ENCODE measurements around the gene RBM18.

DNA sequence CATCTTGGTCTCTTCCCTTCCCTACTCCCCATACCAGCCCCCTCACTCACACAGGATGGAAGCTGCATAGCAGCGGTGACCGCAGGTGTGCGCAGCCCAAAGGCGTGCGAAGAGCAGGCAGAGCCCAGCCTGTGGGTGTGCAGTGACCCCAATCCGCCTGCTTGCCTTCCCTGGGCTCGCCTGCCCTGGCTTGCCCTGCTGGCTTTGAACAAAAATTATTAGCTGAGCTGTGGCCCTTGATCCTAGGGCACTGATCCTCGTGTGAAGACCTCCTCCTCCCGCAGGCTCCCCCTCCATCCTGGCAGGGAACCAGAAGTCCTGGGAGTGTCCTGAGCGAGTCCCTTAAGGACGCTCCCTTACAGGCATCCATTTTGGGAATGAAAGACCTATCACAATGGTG, 73.1 kb downstream of the RBM18 start:
- TF ChIP-seq POLR2A (IDR thresholded peaks at IDR 0.05; ENCODE audit: low read depth) (no peak), EP300 (IDR thresholded peaks at IDR 0.05) (no peak), POLR2AphosphoS5 (IDR thresholded peaks at IDR 0.05) (no peak)
- TF ChIP-seq, protein P1, sequence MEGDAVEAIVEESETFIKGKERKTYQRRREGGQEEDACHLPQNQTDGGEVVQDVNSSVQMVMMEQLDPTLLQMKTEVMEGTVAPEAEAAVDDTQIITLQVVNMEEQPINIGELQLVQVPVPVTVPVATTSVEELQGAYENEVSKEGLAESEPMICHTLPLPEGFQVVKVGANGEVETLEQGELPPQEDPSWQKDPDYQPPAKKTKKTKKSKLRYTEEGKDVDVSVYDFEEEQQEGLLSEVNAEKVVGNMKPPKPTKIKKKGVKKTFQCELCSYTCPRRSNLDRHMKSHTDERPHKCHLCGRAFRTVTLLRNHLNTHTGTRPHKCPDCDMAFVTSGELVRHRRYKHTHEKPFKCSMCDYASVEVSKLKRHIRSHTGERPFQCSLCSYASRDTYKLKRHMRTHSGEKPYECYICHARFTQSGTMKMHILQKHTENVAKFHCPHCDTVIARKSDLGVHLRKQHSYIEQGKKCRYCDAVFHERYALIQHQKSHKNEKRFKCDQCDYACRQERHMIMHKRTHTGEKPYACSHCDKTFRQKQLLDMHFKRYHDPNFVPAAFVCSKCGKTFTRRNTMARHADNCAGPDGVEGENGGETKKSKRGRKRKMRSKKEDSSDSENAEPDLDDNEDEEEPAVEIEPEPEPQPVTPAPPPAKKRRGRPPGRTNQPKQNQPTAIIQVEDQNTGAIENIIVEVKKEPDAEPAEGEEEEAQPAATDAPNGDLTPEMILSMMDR (IDR thresholded peaks at IDR 0.05): no peak

Data from esophagus muscularis mucosa (tissue), 4 donors.